HUES64 (cell line): Measurements from ENCODE around the gene PTER.

Experiments used
- H3K27ac ChIP-seq: 2 replicates; pipeline ENCODE4 v1.7.0; 2013; ENCODE audit warnings: low read depth, low read length, inconsistent platforms
- H3K27me3 ChIP-seq: 2 replicates; pipeline ENCODE4 v1.6.1; 2013; ENCODE audit warnings: mild to moderate bottlenecking, low read length; ENCODE audit not compliant: insufficient read depth
- H3K36me3 ChIP-seq: 2 replicates; pipeline ENCODE4 v1.6.1; 2013; ENCODE audit warnings: mild to moderate bottlenecking, low read length; ENCODE audit not compliant: insufficient read depth
- H3K4me1 ChIP-seq: 2 replicates; pipeline ENCODE4 v1.6.1; 2013; ENCODE audit warnings: mild to moderate bottlenecking, low read length, moderate library complexity; ENCODE audit not compliant: insufficient read depth
- H3K4me3 ChIP-seq: 2 replicates; pipeline ENCODE4 v1.5.1; 2013; ENCODE audit warnings: mild to moderate bottlenecking, low read length, moderate library complexity
- H3K9ac ChIP-seq: 2 replicates; pipeline ENCODE4 v1.6.1; 2013; ENCODE audit warnings: mild to moderate bottlenecking, low read depth, low read length
- H3K9me3 ChIP-seq: 2 replicates; pipeline ENCODE4 v1.6.1; 2013; ENCODE audit warnings: low read depth, low read length; ENCODE audit not compliant: insufficient read depth
- WGBS: fragments of 150-250, 120-280 bp; methylation state at CpG from one replicate; pipeline ENCODE4 v1.1.7; 2013; ENCODE audit warnings: missing lambda C conversion rate; 5-methylcytosine and 5-hydroxymethylcytosine counted together

The PTER gene

GRCh38 chr10:16439295-16439694 lies 2.5 kb downstream of the PTER start:
- 91% methylated on average over 1 of the region's 1 CpG for WGBS
- Histone ChIP-seq H3K27me3 (peaks cover 9% of the 10 kb centered on the region; the same call in 1 of the 2 replicates), H3K9ac (no peak overlapping the region), H3K4me1 (peaks cover 9% of the 10 kb centered on the region), H3K36me3 (no peaks in the 10 kb centered on the region), H3K9me3 (no peaks in the 10 kb centered on the region), H3K27ac (no peak overlapping the region), H3K4me3 (no peak overlapping the region)

- Histone ChIP-seq H3K27ac (no peak overlapping the region), H3K4me1 (peaks cover 9% of the 10 kb centered on the region), H3K4me3 (no peak overlapping the region), H3K27me3 (peaks cover 8% of the 10 kb centered on the region; the same call in 1 of the 2 replicates), H3K36me3 (0 out of 2 replicates have a peak, but pooled peaks cover 2% of the 10 kb centered on the region), H3K9me3 (no peaks in the 10 kb centered on the region), H3K9ac (no peak overlapping the region)
- WGBS, result 83% methylated on average over 12 of the region's 12 CpGs
These were observed 3.8 kb downstream of the PTER start for GRCh38 chr10:16440396-16441133.

GRCh38 chr10:16441173-16441840 lies 4.5 kb downstream of the PTER start:
- Histone ChIP-seq H3K4me1 (peaks cover 9% of the 10 kb centered on the region), H3K9me3 (no peaks in the 10 kb centered on the region), H3K36me3 (0 out of 2 replicates have a peak, but pooled peaks cover 4% of the 10 kb centered on the region), H3K27me3 (0 out of 2 replicates have a peak, but pooled peaks cover under 1% of the 10 kb centered on the region), H3K4me3 (no peak overlapping the region), H3K9ac (no peak overlapping the region), H3K27ac (no peak overlapping the region)
- WGBS, result 89% methylated on average over 8 of the region's 9 CpGs

- H3K9ac ChIP-seq, result no peak overlapping the region
- H3K27me3 ChIP-seq, result no peaks in the 10 kb centered on the region
- no peaks in the 10 kb centered on the region for H3K9me3 ChIP-seq
- H3K4me1 ChIP-seq, result peaks cover 9% of the 10 kb centered on the region
- H3K36me3 ChIP-seq, result 0 out of 2 replicates have a peak, but pooled peaks cover 4% of the 10 kb centered on the region
- no peak overlapping the region for H3K27ac ChIP-seq
- no peak overlapping the region for H3K4me3 ChIP-seq
- 100% methylated on average over 1 of the region's 1 CpG for WGBS
These were observed 6.1 kb downstream of the PTER start for GRCh38 chr10:16442914-16443313.

- no peak overlapping the region for H3K9ac ChIP-seq
- WGBS, result 93% methylated on average over 7 of the region's 9 CpGs
- 0 out of 2 replicates have a peak, but pooled peaks cover 4% of the 10 kb centered on the region for H3K36me3 ChIP-seq
- H3K27me3 ChIP-seq, result no peaks in the 10 kb centered on the region
- H3K4me1 ChIP-seq, result peaks cover 2% of the 10 kb centered on the region; the same call in 1 of the 2 replicates
- no peak overlapping the region for H3K4me3 ChIP-seq
- no peak overlapping the region for H3K27ac ChIP-seq
- no peaks in the 10 kb centered on the region for H3K9me3 ChIP-seq
These were observed 9.1 kb downstream of the PTER start for GRCh38 chr10:16445770-16446469.

- H3K27me3 ChIP-seq, result no peaks in the 10 kb centered on the region
- no peak overlapping the region for H3K27ac ChIP-seq
- WGBS, result 79% methylated on average over 5 of the region's 5 CpGs
- no peaks in the 10 kb centered on the region for H3K4me1 ChIP-seq
- H3K9me3 ChIP-seq, result no peaks in the 10 kb centered on the region
- no peak overlapping the region for H3K4me3 ChIP-seq
- H3K36me3 ChIP-seq, result 0 out of 2 replicates have a peak, but pooled peaks cover 4% of the 10 kb centered on the region
- H3K9ac ChIP-seq, result no peak overlapping the region
These were observed 12.6 kb downstream of the PTER start for GRCh38 chr10:16449454-16449853.

GRCh38 chr10:16458166-16458955 lies 21.6 kb downstream of the PTER start:
- 90% methylated on average over 6 of the region's 6 CpGs for WGBS
- Histone ChIP-seq H3K36me3 (no peaks in the 10 kb centered on the region), H3K9ac (no peak overlapping the region), H3K27me3 (no peaks in the 10 kb centered on the region), H3K4me3 (no peak overlapping the region), H3K27ac (no peak overlapping the region), H3K9me3 (no peaks in the 10 kb centered on the region), H3K4me1 (no peaks in the 10 kb centered on the region)

- Histone ChIP-seq H3K27me3 (no peaks in the 10 kb centered on the region), H3K27ac (no peak overlapping the region), H3K4me3 (no peak overlapping the region), H3K9me3 (no peaks in the 10 kb centered on the region), H3K36me3 (no peaks in the 10 kb centered on the region), H3K4me1 (no peaks in the 10 kb centered on the region), H3K9ac (no peak overlapping the region)
- WGBS, result 97% methylated on average over 7 of the region's 7 CpGs
These were observed 22.7 kb downstream of the PTER start for GRCh38 chr10:16459423-16459939.

- Histone ChIP-seq H3K4me3 (no peak overlapping the region), H3K4me1 (no peaks in the 10 kb centered on the region), H3K36me3 (no peaks in the 10 kb centered on the region), H3K9me3 (no peaks in the 10 kb centered on the region), H3K27me3 (no peaks in the 10 kb centered on the region), H3K27ac (no peak overlapping the region), H3K9ac (no peak overlapping the region)
- WGBS, result no CpG with 5 or more reads among the region's 1 CpG
These were observed 29.2 kb downstream of the PTER start for GRCh38 chr10:16466001-16466400.

GRCh38 chr10:16470747-16471146 lies 33.9 kb downstream of the PTER start:
- Histone ChIP-seq H3K4me1 (no peaks in the 10 kb centered on the region), H3K27me3 (no peaks in the 10 kb centered on the region), H3K36me3 (no peaks in the 10 kb centered on the region), H3K4me3 (no peak overlapping the region), H3K27ac (no peak overlapping the region), H3K9me3 (no peaks in the 10 kb centered on the region), H3K9ac (no peak overlapping the region)
- WGBS, result 95% methylated on average over 5 of the region's 5 CpGs
